Measurements from ENCODE around the gene RBM47. TPM values are rescaled to one million over a fixed set of nuclear protein-coding genes. Genes with fewer than 3 reads are reported as not detected.

The RBM47 gene
- total RNA-seq, 6 donors from 2014 or later: 111 to 448 (median 149) TPM

DNA sequence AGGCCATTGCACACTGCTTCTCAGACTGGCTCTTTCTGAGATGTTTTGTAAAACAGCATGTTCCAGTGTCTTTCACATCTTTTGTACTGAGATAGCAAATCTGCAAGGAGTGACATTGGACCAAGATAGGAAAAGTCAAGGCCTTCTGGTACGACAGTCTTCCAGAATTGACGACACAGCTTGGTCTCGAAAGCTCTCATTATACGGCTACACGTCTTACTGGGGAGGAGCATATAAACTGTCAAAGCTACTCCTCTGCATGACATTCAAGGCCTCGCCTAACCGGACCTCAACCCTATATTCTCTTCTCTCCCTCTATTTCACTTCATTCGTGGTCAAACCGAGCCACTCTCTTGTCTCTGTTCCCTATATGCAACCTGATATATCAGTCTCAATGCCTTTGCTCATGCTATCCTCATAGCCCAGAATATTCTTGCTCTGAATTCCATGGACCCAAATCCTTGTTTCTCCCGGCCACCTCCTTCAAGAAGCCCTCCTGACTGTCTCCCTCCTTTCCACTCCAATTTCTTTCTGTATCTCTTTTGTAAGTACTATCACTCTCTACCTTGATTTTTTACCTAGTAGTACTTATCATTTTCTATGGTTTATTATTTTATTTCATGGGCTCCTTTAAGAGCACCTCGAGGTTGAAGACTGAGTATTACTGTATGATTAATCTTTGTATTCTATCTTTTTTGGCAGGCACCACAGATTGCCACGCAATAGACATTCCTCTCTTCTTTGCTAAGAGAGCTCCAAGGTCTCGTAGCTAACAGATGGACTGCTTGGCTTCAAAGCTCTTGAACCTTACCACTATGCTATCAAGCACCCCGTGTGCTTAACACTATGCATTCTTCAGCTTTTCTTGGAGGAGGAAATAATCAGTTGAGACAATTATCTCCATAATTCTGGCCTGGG lies 35.1 kb downstream of the RBM47 start:
- peaks cover 0 to 8% (median 6%) of the 10 kb centered on the region in 4 donors for H3K36me3 ChIP-seq
- 73 to 78% methylated on average over 14 of the region's 14 CpGs for whole genome bisulfite sequencing, 2 donors
- no peaks in the 10 kb centered on the region for H3K9me3 ChIP-seq
- TF ChIP-seq POLR2A (IDR thresholded peaks at IDR 0.05) (no peak), POLR2AphosphoS5 (IDR thresholded peaks at IDR 0.05) (no peak), EP300 (IDR thresholded peaks at IDR 0.05) (no peak)
- TF ChIP-seq, protein P1, sequence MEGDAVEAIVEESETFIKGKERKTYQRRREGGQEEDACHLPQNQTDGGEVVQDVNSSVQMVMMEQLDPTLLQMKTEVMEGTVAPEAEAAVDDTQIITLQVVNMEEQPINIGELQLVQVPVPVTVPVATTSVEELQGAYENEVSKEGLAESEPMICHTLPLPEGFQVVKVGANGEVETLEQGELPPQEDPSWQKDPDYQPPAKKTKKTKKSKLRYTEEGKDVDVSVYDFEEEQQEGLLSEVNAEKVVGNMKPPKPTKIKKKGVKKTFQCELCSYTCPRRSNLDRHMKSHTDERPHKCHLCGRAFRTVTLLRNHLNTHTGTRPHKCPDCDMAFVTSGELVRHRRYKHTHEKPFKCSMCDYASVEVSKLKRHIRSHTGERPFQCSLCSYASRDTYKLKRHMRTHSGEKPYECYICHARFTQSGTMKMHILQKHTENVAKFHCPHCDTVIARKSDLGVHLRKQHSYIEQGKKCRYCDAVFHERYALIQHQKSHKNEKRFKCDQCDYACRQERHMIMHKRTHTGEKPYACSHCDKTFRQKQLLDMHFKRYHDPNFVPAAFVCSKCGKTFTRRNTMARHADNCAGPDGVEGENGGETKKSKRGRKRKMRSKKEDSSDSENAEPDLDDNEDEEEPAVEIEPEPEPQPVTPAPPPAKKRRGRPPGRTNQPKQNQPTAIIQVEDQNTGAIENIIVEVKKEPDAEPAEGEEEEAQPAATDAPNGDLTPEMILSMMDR (IDR thresholded peaks at IDR 0.05): no peak
- H3K27me3 ChIP-seq: no peaks in the 10 kb centered on the region
- H3K4me1 ChIP-seq: peaks cover 0 to 5% (median 2%) of the 10 kb centered on the region in 4 donors
- no peak overlapping the region for H3K4me3 ChIP-seq
- DNase-seq (no peak), ATAC-seq (ENCODE audit: low FRiP score in 2 of 2) (peak in 1 of 2 donors; percentile 52)
- H3K27ac ChIP-seq: no peak overlapping the region

DNA sequence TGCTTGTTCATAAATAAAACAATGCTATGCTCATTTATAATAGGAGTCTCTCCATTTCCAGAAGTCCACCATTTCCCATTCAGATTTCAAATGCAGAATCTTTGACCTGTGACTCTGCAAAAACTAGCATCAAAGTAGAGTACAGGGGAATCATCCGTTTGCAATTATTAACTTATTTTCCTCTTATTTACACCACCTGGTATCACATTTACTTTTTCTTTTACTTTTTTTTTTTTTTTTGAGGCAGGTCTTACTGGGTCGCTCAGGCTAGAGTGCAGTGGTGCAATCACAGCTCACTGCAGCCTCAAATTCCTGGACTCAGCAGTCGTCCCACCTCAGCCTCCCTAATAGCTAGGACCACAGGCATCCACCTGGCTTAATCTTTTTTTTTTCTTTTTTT lies 37.6 kb downstream of the RBM47 start:
- Histone ChIP-seq H3K9me3 (no peaks in the 10 kb centered on the region), H3K27ac (no peak overlapping the region), H3K4me1 (peaks cover 0 to 14% (median 8%) of the 10 kb centered on the region in 4 donors), H3K4me3 (no peak overlapping the region), H3K27me3 (no peaks in the 10 kb centered on the region), H3K36me3 (peaks cover 0 to 8% (median 6%) of the 10 kb centered on the region in 4 donors)
- WGBS, 2 donors: 90 to 92% methylated on average over 3 of the region's 3 CpGs
- TF ChIP-seq, protein P1 (IDR thresholded peaks at IDR 0.05): no peak
- TF ChIP-seq EP300 (IDR thresholded peaks at IDR 0.05): no peak
- no peak for TF ChIP-seq POLR2AphosphoS5 (IDR thresholded peaks at IDR 0.05)
- no peak for ATAC-seq (ENCODE audit: low FRiP score in 2 of 2)
- DNase-seq: no peak

DNA sequence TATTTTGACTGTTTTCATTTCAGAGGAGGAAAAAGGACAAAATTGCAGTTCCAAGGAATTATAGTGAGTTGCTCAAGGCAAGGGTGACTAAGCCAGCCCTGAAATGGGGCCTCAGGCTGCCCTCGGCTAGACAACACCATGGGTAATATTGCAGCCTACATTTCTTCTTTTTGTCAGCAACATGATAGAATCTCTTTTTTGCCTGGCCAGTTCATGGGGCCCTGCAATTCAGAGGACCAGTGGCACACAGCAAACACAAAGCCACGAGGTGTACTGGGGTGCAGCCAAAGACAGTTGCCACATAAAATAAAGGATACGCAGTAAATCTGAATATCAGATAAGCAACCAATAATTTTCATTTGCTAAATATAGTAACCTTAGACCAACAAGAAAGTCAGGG lies 41.8 kb downstream of the RBM47 start:
- peak in 1 of 2 donors; percentile 38 for TF ChIP-seq POLR2AphosphoS5 (IDR thresholded peaks at IDR 0.05)
- TF ChIP-seq EP300 (IDR thresholded peaks at IDR 0.05): no peak
- Histone ChIP-seq H3K27ac (peak overlapping the region; percentile 8 to 80 (median 77)), H3K36me3 (peaks cover 0 to 2% (median 0%) of the 10 kb centered on the region in 4 donors), H3K27me3 (no peaks in the 10 kb centered on the region), H3K4me3 (no peak overlapping the region), H3K4me1 (peaks cover 0 to 19% (median 10%) of the 10 kb centered on the region in 4 donors), H3K9me3 (no peaks in the 10 kb centered on the region)
- ATAC-seq (ENCODE audit: low FRiP score in 2 of 2) (peak; percentile 46 to 76), DNase-seq (peak in 1 of 2 donors; percentile 59)
- 52 to 57% methylated on average over 3 of the region's 3 CpGs for WGBS, 2 donors

DNA sequence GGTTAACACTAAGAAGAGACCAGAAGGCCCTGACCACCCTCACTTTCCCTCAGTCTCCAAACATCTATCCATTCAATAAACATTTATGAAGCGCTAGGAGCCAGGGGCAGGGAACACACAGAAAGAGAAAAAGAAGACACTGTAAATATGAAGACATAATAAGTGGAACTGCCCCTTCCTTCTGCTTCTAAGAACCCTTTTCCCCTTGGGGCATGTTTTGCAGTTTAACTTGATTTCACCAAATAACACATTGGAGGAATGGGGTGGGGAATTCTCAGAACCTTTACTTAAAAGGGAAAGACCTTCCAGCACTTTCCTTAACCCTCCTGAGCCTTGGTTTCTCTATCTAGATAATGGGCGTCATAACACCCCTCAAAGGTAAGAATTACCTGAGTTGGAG lies 42.3 kb downstream of the RBM47 start:
- Histone ChIP-seq H3K27ac (peak overlapping the region; percentile 8 to 80 (median 77)), H3K9me3 (no peaks in the 10 kb centered on the region), H3K4me1 (peaks cover 0 to 19% (median 10%) of the 10 kb centered on the region in 4 donors), H3K27me3 (no peaks in the 10 kb centered on the region), H3K4me3 (no peak overlapping the region), H3K36me3 (peaks cover 0 to 2% (median 0%) of the 10 kb centered on the region in 4 donors)
- TF ChIP-seq, protein P1 (IDR thresholded peaks at IDR 0.05): no peak
- no peak for TF ChIP-seq EP300 (IDR thresholded peaks at IDR 0.05)
- TF ChIP-seq POLR2AphosphoS5 (IDR thresholded peaks at IDR 0.05): no peak
- no peak for TF ChIP-seq POLR2A (IDR thresholded peaks at IDR 0.05)
- 83 to 91% methylated on average over 2 of the region's 2 CpGs for WGBS, 2 donors
- ATAC-seq (ENCODE audit: low FRiP score in 2 of 2): peak in 1 of 2 donors; percentile 18
- no peak for DNase-seq

DNA sequence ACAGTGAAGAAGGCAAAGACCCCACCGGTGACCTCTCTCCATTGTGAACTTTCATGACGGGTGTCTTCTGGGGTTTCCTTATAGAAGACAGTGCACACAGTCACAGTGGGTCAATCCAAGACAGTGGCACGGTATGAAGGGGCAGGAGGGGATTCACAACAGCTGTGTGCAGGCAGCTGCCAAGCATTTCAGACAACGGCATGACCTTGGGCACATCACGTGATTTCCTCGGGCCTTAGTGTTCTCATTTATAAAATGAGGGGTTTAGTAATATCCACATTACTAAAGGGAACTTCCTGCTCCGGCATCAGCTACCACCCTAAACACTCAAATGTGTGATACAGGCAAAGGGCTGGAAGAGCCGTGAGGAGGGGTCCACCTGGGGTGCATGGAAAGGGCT lies 42.9 kb downstream of the RBM47 start:
- Histone ChIP-seq H3K27me3 (no peaks in the 10 kb centered on the region), H3K36me3 (peaks cover 0 to 2% (median 0%) of the 10 kb centered on the region in 4 donors), H3K9me3 (no peaks in the 10 kb centered on the region), H3K4me3 (no peak overlapping the region), H3K4me1 (peaks cover 0 to 19% (median 10%) of the 10 kb centered on the region in 4 donors), H3K27ac (peak overlapping the region; percentile 21 to 80 (median 77))
- peak in 1 of 4 donors; percentile 22 for TF ChIP-seq EP300 (IDR thresholded peaks at IDR 0.05)
- TF ChIP-seq POLR2AphosphoS5 (IDR thresholded peaks at IDR 0.05): no peak
- TF ChIP-seq, protein P1 (IDR thresholded peaks at IDR 0.05): no peak
- TF ChIP-seq POLR2A (IDR thresholded peaks at IDR 0.05): peak in 1 of 4 donors; percentile 39
- DNase-seq (peak in 1 of 2 donors; percentile 66), ATAC-seq (ENCODE audit: low FRiP score in 2 of 2) (peak; percentile 58 to 70)
- WGBS, 2 donors: 48 to 50% methylated on average over 8 of the region's 8 CpGs
